Esophagus muscularis mucosa (tissue), 4 donors: ENCODE measurements around the gene PLAAT5.

Experiments used
- CTCF ChIP-seq, 3 experiments: fragments of 200-600 bp in 2 of 3; fragments of 450-650 bp in 1 of 3; sonication (generic) in 2 of 3; IDR thresholded peaks; one replicate each; pipeline ENCODE4 v1.5.1; 2017 to 2019; ENCODE audit warnings: antibody characterized with exemption in 3 of 3, mild to moderate bottlenecking in 2 of 3, moderate library complexity in 1 of 3
- EP300 ChIP-seq: sonication (generic); formaldehyde crosslinking; IDR thresholded peaks from one replicate; pipeline ENCODE4 v1.6.1; 2017; ENCODE audit warnings: antibody characterized with exemption
- POLR2A ChIP-seq: fragments of 450-650 bp; IDR thresholded peaks from one replicate; pipeline ENCODE4 v1.6.1; 2017; ENCODE audit warnings: antibody characterized with exemption, moderate library complexity, mild to moderate bottlenecking, low read depth
- POLR2AphosphoS5 ChIP-seq, 2 donors: sonication (generic); formaldehyde crosslinking; IDR thresholded peaks; one replicate each; pipeline ENCODE4 v1.6.1; 2017; ENCODE audit warnings: antibody characterized with exemption in 2 of 2

GRCh38 chr11:63492441-63492840 is 1.5 kb upstream of the PLAAT5 start:
- TF ChIP-seq CTCF (IDR thresholded peaks at IDR 0.05) = no peak
- TF ChIP-seq POLR2A = no peak
- no peak for TF ChIP-seq EP300
- TF ChIP-seq POLR2AphosphoS5 (IDR thresholded peaks at IDR 0.05) = no peak
